Liver (tissue), 9 donors: ENCODE results near the gene WNK2. TPM values are rescaled to one million over a fixed set of nuclear protein-coding genes. Genes with fewer than 3 reads are reported as not detected.

Experiments used
- DNase-seq: peaks from one replicate; pipeline ENCODE4 v3.0.0-alpha.2; 2017; ENCODE audit warnings: low spot score
- H3K27ac ChIP-seq, 2 donors: one replicate each; pipeline ENCODE4 v1.7.0; 2013; ENCODE audit warnings: inconsistent platforms in 2 of 2, low read length in 2 of 2, control low read depth in 1 of 2, low read depth in 1 of 2, mild to moderate bottlenecking in 1 of 2
- H3K27me3 ChIP-seq, 4 donors: one replicate each; pipeline versions ENCODE4 v1.6.1 to v1.7.0; 2013; ENCODE audit warnings: low read length in 3 of 4, inconsistent platforms in 1 of 4, mild to moderate bottlenecking in 1 of 4, moderate library complexity in 1 of 4; ENCODE audit not compliant: control insufficient read depth in 4 of 4, insufficient read depth in 4 of 4
- H3K36me3 ChIP-seq, 4 donors: one replicate each; pipeline versions ENCODE4 v1.6.1 to v1.7.0; 2013; ENCODE audit warnings: low read length in 3 of 4, mild to moderate bottlenecking in 3 of 4, low read depth in 1 of 4, moderate library complexity in 1 of 4; ENCODE audit not compliant: control insufficient read depth in 4 of 4, insufficient read depth in 3 of 4
- H3K4me1 ChIP-seq, 4 donors: one replicate each; pipeline versions ENCODE4 v1.6.1 to v1.7.0; 2013; ENCODE audit warnings: low read length in 3 of 4, mild to moderate bottlenecking in 3 of 4, moderate library complexity in 1 of 4; ENCODE audit not compliant: control insufficient read depth in 4 of 4, insufficient read depth in 4 of 4
- H3K4me3 ChIP-seq, 3 donors: one replicate each; pipeline versions ENCODE4 v1.6.1 to v1.7.0; 2013; ENCODE audit warnings: low read length in 3 of 3, control low read depth in 1 of 3, low read depth in 1 of 3, mild to moderate bottlenecking in 1 of 3
- H3K9ac ChIP-seq, 2 donors: one replicate each; pipeline ENCODE4 v1.7.0; 2013; ENCODE audit warnings: low read length in 2 of 2, mild to moderate bottlenecking in 2 of 2, moderate library complexity in 2 of 2, control low read depth in 1 of 2, low read depth in 1 of 2
- H3K9me3 ChIP-seq, 4 donors: one replicate each; pipeline versions ENCODE4 v1.6.1 to v1.7.0; 2013; ENCODE audit warnings: low read length in 3 of 4; ENCODE audit not compliant: control insufficient read depth in 4 of 4
- EGR1 ChIP-seq, 2 donors: IDR thresholded peaks; 2 replicates each; pipeline ENCODE4 v1.6.1; 2016 to 2018; ENCODE audit warnings: antibody characterized with exemption in 2 of 2, low read depth in 2 of 2
- FOXA1 ChIP-seq: IDR thresholded peaks from 2 replicates; pipeline ENCODE4 v1.6.1; 2016; ENCODE audit warnings: antibody characterized with exemption
- FOXA2 ChIP-seq: IDR thresholded peaks from 2 replicates; pipeline ENCODE4 v1.6.1; 2016; ENCODE audit warnings: antibody characterized with exemption
- GABPA ChIP-seq, 2 donors: IDR thresholded peaks in 1 of 2; conservative IDR thresholded peaks in 1 of 2; 2 replicates each; pipeline ENCODE4 v1.6.1; 2016; ENCODE audit warnings: antibody characterized with exemption in 2 of 2, mild to moderate bottlenecking in 1 of 2, moderate library complexity in 1 of 2
- HNF4G ChIP-seq: IDR thresholded peaks from 2 replicates; pipeline ENCODE4 v1.6.1; 2016; ENCODE audit warnings: antibody characterized with exemption
- JUND ChIP-seq, 2 donors: IDR thresholded peaks; 2 replicates each; pipeline ENCODE4 v1.6.1; 2016; ENCODE audit warnings: antibody characterized with exemption in 2 of 2
- NR2F2 ChIP-seq: IDR thresholded peaks from 2 replicates; pipeline ENCODE4 v1.6.1; 2016; ENCODE audit warnings: antibody characterized with exemption
- RAD21 ChIP-seq, 2 donors: IDR thresholded peaks; 2 replicates each; pipeline ENCODE4 v1.6.1; 2016; ENCODE audit warnings: antibody characterized with exemption in 2 of 2, mild to moderate bottlenecking in 2 of 2
- RXRA ChIP-seq, 2 donors: IDR thresholded peaks; 2 replicates each; pipeline ENCODE4 v1.6.1; 2017 to 2018; ENCODE audit warnings: antibody characterized with exemption in 2 of 2, mild to moderate bottlenecking in 1 of 2
- YY1 ChIP-seq: IDR thresholded peaks from 2 replicates; pipeline ENCODE4 v1.6.1; 2016; ENCODE audit warnings: antibody characterized with exemption, mild to moderate bottlenecking
- WGBS: extraction: QIAGEN DNeasy Blood & Tissue Kit; methylation state at CpG from one replicate; pipeline ENCODE4 v1.1.7; 2013; 5-methylcytosine and 5-hydroxymethylcytosine counted together
- polyA plus RNA-seq, 2 donors: library from polyadenylated mRNA; stranded (reverse) in 1 of 2; unstranded in 1 of 2; fragments of 200-250 nt in 1 of 2; fragments of >200 nt in 1 of 2; fragmentation: Nextera tagmentation in 1 of 2; extraction: Ambion mirVana in 1 of 2; gene quantifications; one replicate each; pipeline versions ENCODE4 v1.2.1 to v1.2.3, GENCODE V29; 2013 to 2015
- total RNA-seq, 2 donors: library from RNA; depleted of rRNA; stranded (reverse); fragments of >200 nt; gene quantifications; one replicate each; pipeline ENCODE4 v1.2.3, GENCODE V29; 2014
- TF ChIP-seq, protein P1 (sequence below): IDR thresholded peaks from 2 replicates; pipeline ENCODE4 v1.6.1; 2016; ENCODE audit warnings: antibody characterized with exemption
- TF ChIP-seq, protein P2 (sequence below): fragments of 150-350 bp; IDR thresholded peaks from 2 replicates; pipeline ENCODE4 v1.5.1; 2017; ENCODE audit warnings: improper control_type of control experiment, low read depth, low read length; ENCODE audit not compliant: missing input control
- TF ChIP-seq, protein P3 (sequence below): IDR thresholded peaks from 2 replicates; pipeline ENCODE4 v1.6.1; 2016; ENCODE audit warnings: antibody characterized with exemption
- TF ChIP-seq, protein P4 (sequence below): IDR thresholded peaks from 2 replicates; pipeline ENCODE4 v1.6.1; 2016; ENCODE audit warnings: antibody characterized with exemption
- donor health status: healthy.
- donor health status: healthy.
- donor health status: healthy.
- donor health status: healthy.
- donor health status: healthy.

The WNK2 gene
- total and polyA plus RNA-seq, 4 donors: 0.65 to 4.4 (median 1.7) TPM

DNA sequence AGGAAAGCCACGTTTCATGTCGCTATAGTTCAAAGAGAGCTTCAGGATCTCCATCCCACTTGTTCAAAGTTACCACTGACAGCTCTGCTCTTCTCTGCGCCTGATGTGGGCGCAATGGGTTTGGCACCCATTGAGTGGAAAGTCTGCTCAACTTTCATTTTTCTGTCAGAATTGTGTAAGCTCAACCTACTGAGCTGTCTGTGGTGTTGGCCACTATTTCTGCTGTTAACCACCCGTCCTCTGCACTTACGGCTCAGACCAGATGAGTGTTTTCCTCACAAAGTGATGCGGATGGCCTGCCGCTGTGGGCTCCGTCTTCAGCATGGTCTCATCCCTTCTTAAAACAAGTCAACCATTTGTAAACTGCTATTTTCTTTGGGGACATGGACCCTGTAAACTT lies 131.2 kb downstream of the WNK2 start:
- H3K9ac ChIP-seq: no peak overlapping the region
- H3K36me3 ChIP-seq: no peaks in the 10 kb centered on the region
- DNase-seq: no peak
- no peak overlapping the region for H3K4me3 ChIP-seq
- H3K4me1 ChIP-seq: peaks cover 0 to 5% (median 3%) of the 10 kb centered on the region in 4 donors
- H3K27ac ChIP-seq: no peak overlapping the region
- no peaks in the 10 kb centered on the region for H3K9me3 ChIP-seq
- H3K27me3 ChIP-seq: no peaks in the 10 kb centered on the region
- 92% methylated on average over 9 of the region's 9 CpGs for WGBS
- TF ChIP-seq FOXA1 (no peak), FOXA2 (no peak), HNF4G (no peak), EGR1 (IDR thresholded peaks at IDR 0.05; ENCODE audit: low read depth in 2 of 2) (no peak), YY1 (no peak), NR2F2 (no peak), RXRA (IDR thresholded peaks at IDR 0.05) (no peak)
- TF ChIP-seq, protein P1, sequence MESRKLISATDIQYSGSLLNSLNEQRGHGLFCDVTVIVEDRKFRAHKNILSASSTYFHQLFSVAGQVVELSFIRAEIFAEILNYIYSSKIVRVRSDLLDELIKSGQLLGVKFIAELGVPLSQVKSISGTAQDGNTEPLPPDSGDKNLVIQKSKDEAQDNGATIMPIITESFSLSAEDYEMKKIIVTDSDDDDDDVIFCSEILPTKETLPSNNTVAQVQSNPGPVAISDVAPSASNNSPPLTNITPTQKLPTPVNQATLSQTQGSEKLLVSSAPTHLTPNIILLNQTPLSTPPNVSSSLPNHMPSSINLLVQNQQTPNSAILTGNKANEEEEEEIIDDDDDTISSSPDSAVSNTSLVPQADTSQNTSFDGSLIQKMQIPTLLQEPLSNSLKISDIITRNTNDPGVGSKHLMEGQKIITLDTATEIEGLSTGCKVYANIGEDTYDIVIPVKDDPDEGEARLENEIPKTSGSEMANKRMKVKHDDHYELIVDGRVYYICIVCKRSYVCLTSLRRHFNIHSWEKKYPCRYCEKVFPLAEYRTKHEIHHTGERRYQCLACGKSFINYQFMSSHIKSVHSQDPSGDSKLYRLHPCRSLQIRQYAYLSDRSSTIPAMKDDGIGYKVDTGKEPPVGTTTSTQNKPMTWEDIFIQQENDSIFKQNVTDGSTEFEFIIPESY: no peak
- TF ChIP-seq, protein P2, sequence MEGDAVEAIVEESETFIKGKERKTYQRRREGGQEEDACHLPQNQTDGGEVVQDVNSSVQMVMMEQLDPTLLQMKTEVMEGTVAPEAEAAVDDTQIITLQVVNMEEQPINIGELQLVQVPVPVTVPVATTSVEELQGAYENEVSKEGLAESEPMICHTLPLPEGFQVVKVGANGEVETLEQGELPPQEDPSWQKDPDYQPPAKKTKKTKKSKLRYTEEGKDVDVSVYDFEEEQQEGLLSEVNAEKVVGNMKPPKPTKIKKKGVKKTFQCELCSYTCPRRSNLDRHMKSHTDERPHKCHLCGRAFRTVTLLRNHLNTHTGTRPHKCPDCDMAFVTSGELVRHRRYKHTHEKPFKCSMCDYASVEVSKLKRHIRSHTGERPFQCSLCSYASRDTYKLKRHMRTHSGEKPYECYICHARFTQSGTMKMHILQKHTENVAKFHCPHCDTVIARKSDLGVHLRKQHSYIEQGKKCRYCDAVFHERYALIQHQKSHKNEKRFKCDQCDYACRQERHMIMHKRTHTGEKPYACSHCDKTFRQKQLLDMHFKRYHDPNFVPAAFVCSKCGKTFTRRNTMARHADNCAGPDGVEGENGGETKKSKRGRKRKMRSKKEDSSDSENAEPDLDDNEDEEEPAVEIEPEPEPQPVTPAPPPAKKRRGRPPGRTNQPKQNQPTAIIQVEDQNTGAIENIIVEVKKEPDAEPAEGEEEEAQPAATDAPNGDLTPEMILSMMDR: no peak
- TF ChIP-seq, protein P3, sequence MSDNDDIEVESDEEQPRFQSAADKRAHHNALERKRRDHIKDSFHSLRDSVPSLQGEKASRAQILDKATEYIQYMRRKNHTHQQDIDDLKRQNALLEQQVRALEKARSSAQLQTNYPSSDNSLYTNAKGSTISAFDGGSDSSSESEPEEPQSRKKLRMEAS: no peak
- TF ChIP-seq, protein P4, sequence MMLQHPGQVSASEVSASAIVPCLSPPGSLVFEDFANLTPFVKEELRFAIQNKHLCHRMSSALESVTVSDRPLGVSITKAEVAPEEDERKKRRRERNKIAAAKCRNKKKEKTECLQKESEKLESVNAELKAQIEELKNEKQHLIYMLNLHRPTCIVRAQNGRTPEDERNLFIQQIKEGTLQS: no peak

DNA sequence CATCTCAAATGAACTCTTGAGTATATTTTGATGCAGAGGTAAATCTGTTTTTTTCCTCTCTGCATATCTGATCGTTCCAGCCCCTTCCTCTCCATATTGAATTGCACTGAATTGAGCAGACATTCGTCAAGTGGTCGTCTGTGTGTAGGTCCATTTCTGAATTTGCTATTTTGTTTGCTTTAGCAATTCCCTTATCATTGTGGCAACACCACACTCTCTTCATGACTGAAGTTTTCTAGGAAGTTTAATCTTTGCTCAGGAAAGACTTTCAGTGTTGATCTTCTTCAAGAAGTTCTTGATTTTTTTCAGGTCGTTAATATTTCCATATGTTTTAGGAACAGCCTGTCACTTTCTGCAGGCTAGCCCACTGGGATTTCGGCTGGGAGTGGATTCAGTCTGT lies 132.0 kb downstream of the WNK2 start:
- no peak for DNase-seq
- H3K9me3 ChIP-seq: no peaks in the 10 kb centered on the region
- no peak for TF ChIP-seq FOXA1
- no peak for TF ChIP-seq YY1
- no peak for TF ChIP-seq JUND (IDR thresholded peaks at IDR 0.05)
- TF ChIP-seq RAD21 (IDR thresholded peaks at IDR 0.05): no peak
- TF ChIP-seq, protein P2: no peak
- TF ChIP-seq, protein P1: no peak
- no peak for TF ChIP-seq RXRA (IDR thresholded peaks at IDR 0.05)
- no peak for TF ChIP-seq GABPA (IDR thresholded peaks at IDR 0.05 in 1 of 2, conservative IDR thresholded peaks at IDR 0.05 in 1 of 2)
- no peak for TF ChIP-seq NR2F2
- no peak for TF ChIP-seq HNF4G
- H3K4me1 ChIP-seq: peaks cover 0 to 5% (median 3%) of the 10 kb centered on the region in 4 donors
- no peak overlapping the region for H3K9ac ChIP-seq
- no peaks in the 10 kb centered on the region for H3K36me3 ChIP-seq
- no peak overlapping the region for H3K27ac ChIP-seq
- WGBS: 33% methylated on average over 5 of the region's 5 CpGs
- no peaks in the 10 kb centered on the region for H3K27me3 ChIP-seq
- no peak overlapping the region for H3K4me3 ChIP-seq
